Subcutaneous adipose tissue (tissue), 4 donors: Measurements from ENCODE around the gene TMEM63C. TPM values are rescaled to one million over a fixed set of nuclear protein-coding genes. Genes with fewer than 3 reads are reported as not detected.

Experiments
- total RNA-seq, 4 donors: library from RNA; depleted of rRNA; stranded (reverse); fragments of >200 nt; gene quantifications; one replicate each; pipeline ENCODE4 v1.1.0, GENCODE V29; 2016
- TF ChIP-seq, protein P1 (sequence below): fragments of 450-650 bp; IDR thresholded peaks from one replicate; pipeline ENCODE4 v1.5.1; 2016; ENCODE audit warnings: low read depth, mild to moderate bottlenecking, control low read depth, antibody characterized with exemption, moderate library complexity

The TMEM63C gene
- total RNA-seq, 4 donors from 2014 or later: 0.17 TPM; not detected in 3

DNA sequence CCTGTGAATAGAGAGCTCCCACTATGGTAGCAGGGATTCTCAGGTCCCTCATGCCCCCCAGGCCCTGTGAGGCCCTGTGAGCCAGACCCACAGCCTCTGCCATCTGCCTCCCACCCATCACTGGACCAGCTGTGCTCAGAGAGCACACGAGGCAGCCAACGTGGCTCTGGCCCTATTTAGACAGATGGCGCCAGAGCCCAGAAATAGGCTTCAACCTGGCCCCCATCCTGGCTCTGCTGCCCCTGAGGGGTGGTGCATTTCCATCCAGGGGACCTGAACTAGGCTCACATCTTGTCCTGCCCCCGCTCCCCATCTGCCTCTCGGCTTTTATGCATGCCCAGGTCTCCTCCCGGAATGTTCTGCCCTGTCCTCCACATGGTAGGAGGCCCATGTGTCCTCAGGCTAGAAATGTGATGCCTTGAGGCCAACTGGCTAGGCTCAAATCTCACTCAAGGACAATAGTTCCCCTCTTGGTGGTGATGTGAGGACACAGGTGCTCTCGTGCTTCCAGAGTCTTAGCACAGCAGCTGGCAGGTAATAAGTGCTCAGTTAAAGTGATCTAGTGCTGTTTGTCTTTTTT lies 18.9 kb downstream of the TMEM63C start:
- TF ChIP-seq, protein P1, sequence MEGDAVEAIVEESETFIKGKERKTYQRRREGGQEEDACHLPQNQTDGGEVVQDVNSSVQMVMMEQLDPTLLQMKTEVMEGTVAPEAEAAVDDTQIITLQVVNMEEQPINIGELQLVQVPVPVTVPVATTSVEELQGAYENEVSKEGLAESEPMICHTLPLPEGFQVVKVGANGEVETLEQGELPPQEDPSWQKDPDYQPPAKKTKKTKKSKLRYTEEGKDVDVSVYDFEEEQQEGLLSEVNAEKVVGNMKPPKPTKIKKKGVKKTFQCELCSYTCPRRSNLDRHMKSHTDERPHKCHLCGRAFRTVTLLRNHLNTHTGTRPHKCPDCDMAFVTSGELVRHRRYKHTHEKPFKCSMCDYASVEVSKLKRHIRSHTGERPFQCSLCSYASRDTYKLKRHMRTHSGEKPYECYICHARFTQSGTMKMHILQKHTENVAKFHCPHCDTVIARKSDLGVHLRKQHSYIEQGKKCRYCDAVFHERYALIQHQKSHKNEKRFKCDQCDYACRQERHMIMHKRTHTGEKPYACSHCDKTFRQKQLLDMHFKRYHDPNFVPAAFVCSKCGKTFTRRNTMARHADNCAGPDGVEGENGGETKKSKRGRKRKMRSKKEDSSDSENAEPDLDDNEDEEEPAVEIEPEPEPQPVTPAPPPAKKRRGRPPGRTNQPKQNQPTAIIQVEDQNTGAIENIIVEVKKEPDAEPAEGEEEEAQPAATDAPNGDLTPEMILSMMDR: no peak

DNA sequence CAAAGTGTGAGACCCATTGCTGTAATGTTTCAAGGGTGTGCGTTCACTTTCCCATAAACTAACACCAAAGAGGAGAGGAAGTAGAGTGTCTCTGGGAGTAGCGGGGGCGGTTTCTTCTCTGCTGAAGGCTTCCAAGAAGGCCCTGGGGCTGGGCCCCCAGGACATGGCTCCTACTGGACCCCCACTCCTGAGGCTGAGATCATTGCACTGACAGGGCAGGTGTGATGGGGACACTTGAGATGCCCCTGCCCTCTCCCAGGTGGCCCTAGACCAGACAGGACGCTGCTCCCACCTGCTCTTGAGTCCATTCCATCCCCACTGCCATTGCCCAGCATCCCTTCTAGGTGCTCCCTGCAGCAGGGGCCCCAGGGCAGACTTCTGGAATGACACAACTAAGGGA lies 20.1 kb downstream of the TMEM63C start:
- TF ChIP-seq, protein P1: no peak

DNA sequence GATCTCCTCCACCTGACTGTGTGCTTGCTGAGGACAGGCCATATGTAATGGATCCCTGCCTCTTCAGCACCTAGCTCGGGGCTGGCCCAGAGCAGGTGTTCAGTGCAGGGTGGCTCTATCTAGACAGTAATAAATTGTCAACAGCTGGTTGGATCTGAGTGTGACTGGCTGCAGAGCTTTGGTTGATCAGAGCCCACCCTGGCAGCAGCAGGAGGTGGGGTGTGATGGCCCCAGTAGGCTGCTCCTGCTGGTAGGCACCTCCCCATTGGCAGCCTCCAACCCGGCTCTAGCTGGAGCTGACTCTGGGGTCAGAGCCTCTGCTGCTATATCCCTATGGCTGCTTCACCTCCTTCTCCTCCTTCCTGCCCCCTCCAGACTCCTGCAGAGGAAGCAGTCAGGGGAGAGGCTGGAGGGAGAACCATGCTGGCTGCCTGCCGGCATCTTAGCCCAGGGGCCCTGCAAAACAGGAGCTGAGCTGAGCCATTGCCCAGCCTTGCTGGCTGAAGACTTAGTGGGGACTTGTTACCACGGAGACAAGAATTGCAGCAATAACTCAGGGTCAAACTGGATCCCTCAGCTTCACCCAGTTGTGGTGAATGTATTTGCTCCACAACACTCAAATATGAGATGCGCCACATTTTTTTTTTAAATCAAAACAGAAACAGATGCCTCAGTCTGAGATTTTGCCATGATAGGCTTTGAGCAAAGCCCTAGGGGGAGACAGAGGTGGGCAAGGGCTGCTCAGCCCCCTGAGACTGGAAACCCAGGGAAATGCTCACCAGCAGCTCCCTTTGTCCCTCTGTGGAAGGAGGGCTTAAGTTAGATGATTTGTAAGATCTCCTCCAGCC lies 22.2 kb downstream of the TMEM63C start:
- TF ChIP-seq, protein P1: no peak

- TF ChIP-seq, protein P1: no peak
Observed at GRCh38 chr14:77204459-77204771, 22.8 kb downstream of the TMEM63C start.

DNA sequence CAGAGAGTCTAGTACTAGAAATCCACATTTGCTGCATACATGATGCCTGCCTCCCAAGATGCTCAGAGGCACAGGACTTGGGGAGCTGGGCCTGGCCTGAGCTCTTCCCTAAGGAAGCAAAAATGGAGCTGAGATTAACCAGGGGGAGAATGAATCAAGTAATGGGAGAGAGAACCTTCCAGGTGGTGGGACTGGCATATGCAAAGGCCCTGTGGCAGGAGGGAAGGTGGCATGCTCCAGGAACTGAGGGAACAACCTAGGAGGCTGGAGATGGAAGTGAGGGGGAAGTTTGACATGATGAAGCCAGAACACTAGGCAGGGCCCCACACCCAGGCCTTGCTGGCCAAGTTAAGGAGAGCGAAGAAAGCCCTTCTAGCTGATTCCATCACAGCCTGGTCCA lies 23.3 kb downstream of the TMEM63C start:
- TF ChIP-seq, protein P1: no peak

- TF ChIP-seq, protein P1: no peak
Observed at GRCh38 chr14:77205566-77205965, 24.0 kb downstream of the TMEM63C start.

GRCh38 chr14:77206261-77206824 lies 24.7 kb downstream of the TMEM63C start:
- TF ChIP-seq, protein P1: no peak
